HEK293 (cell line): Measurements from ENCODE around the gene PDP2.

Experiments
- CTCF ChIA-PET: fragments of 350-600 bp; formaldehyde crosslinking; extraction: SDS; loops from one replicate; lab custom pipeline; 2021; ENCODE audit warnings: antibody characterized with exemption; lab: Yijun Ruan, JAX
- POLR2A ChIA-PET: fragments of 300-600 bp; formaldehyde crosslinking; extraction: SDS; loops from one replicate; lab custom pipeline; 2020; ENCODE audit warnings: antibody characterized with exemption, inconsistent platforms; lab: Yijun Ruan, JAX
- H3K27ac ChIP-seq: fragments of 200-500 bp; sonication (Bioruptor generic); 2 replicates; pipeline ENCODE4 v1.5.1; 2014; ENCODE audit warnings: low read depth, low read length, control low read depth, inconsistent platforms; ENCODE audit errors: extremely low read depth
- H3K36me3 ChIP-seq, 2 experiments: fragments of 200-500 bp in 1 of 2; sonication (Bioruptor generic) in 1 of 2; 1 replicate in 1 of 2; 2 replicates in 1 of 2; pipeline ENCODE4 v1.5.1; 2014 to 2017; ENCODE audit warnings: inconsistent platforms in 2 of 2, low read length in 2 of 2; ENCODE audit not compliant: control insufficient read depth in 2 of 2, insufficient read depth in 1 of 2
- H3K4me1 ChIP-seq: fragments of 200-500 bp; sonication (Bioruptor generic); 2 replicates; pipeline ENCODE4 v1.5.1; 2014; ENCODE audit warnings: mild to moderate bottlenecking, low read length, inconsistent platforms; ENCODE audit not compliant: control insufficient read depth, insufficient read depth
- H3K4me3 ChIP-seq: 2 replicates; pipeline ENCODE4 v1.5.1; 2011; ENCODE audit warnings: low read depth, mild to moderate bottlenecking, control low read depth, low read length, moderate library complexity
- H3K9me3 ChIP-seq: fragments of 200-500 bp; sonication (Bioruptor generic); 2 replicates; pipeline ENCODE4 v1.5.1; 2014; ENCODE audit warnings: low read depth, low read length, inconsistent platforms; ENCODE audit not compliant: control insufficient read depth, insufficient read depth
- HOXC10 ChIP-seq: sonication (generic); formaldehyde crosslinking; IDR thresholded peaks from 2 replicates; pipeline ENCODE4 v1.8.1; 2023; ENCODE audit warnings: mild to moderate bottlenecking, missing genetic modification reagents
- REPIN1 ChIP-seq: fragments of 450-650 bp; formaldehyde crosslinking; IDR thresholded peaks from 2 replicates; pipeline ENCODE4 v1.5.1; 2017; ENCODE audit warnings: missing biosample characterization, missing genetic modification characterization, low read depth
- ZFHX2 ChIP-seq: fragments of 450-650 bp; formaldehyde crosslinking; conservative IDR thresholded peaks from 2 replicates; pipeline ENCODE4 v1.5.1; 2016; ENCODE audit warnings: missing biosample characterization, missing genetic modification characterization
- ZFP37 ChIP-seq: fragments of 450-650 bp; formaldehyde crosslinking; IDR thresholded peaks from 2 replicates; pipeline ENCODE4 v1.5.1; 2016; ENCODE audit warnings: missing biosample characterization, missing genetic modification characterization
- ZFP41 ChIP-seq: fragments of 450-650 bp; formaldehyde crosslinking; IDR thresholded peaks from 2 replicates; pipeline ENCODE4 v1.5.1; 2016; ENCODE audit warnings: missing biosample characterization, missing genetic modification characterization, borderline replicate concordance
- ZNF10 ChIP-seq: fragments of 450-650 bp; formaldehyde crosslinking; IDR thresholded peaks from 2 replicates; pipeline ENCODE4 v1.5.1; 2017; ENCODE audit warnings: missing biosample characterization, missing genetic modification characterization
- ZNF140 ChIP-seq: fragments of 450-650 bp; formaldehyde crosslinking; IDR thresholded peaks from 2 replicates; pipeline ENCODE4 v1.5.1; 2016; ENCODE audit warnings: missing biosample characterization, missing genetic modification characterization
- ZNF223 ChIP-seq: fragments of 450-650 bp; formaldehyde crosslinking; IDR thresholded peaks from 2 replicates; pipeline ENCODE4 v1.5.1; 2016; ENCODE audit warnings: missing biosample characterization, missing genetic modification characterization
- ZNF404 ChIP-seq: fragments of 450-650 bp; formaldehyde crosslinking; IDR thresholded peaks from 2 replicates; pipeline ENCODE4 v1.5.1; 2017; ENCODE audit warnings: missing biosample characterization, missing genetic modification characterization
- ZNF501 ChIP-seq: fragments of 450-650 bp; formaldehyde crosslinking; IDR thresholded peaks from 2 replicates; pipeline ENCODE4 v1.5.1; 2016; ENCODE audit warnings: missing biosample characterization, missing genetic modification characterization
- ZNF555 ChIP-seq: fragments of 450-650 bp; formaldehyde crosslinking; conservative IDR thresholded peaks from 2 replicates; pipeline ENCODE4 v1.5.1; 2017; ENCODE audit warnings: missing biosample characterization, mild to moderate bottlenecking, missing genetic modification characterization, inconsistent platforms
- ZNF585B ChIP-seq: fragments of 450-650 bp; formaldehyde crosslinking; IDR thresholded peaks from 2 replicates; pipeline ENCODE4 v1.5.1; 2016; ENCODE audit warnings: missing biosample characterization, missing genetic modification characterization
- ZNF624 ChIP-seq: fragments of 450-650 bp; formaldehyde crosslinking; IDR thresholded peaks from 2 replicates; pipeline ENCODE4 v1.5.1; 2017; ENCODE audit warnings: missing biosample characterization, missing genetic modification characterization
- ZNF707 ChIP-seq: fragments of 450-650 bp; formaldehyde crosslinking; IDR thresholded peaks from 2 replicates; pipeline ENCODE4 v1.5.1; 2016; ENCODE audit warnings: missing biosample characterization, missing genetic modification characterization
- ZXDB ChIP-seq: fragments of 450-650 bp; formaldehyde crosslinking; IDR thresholded peaks from 2 replicates; pipeline ENCODE4 v1.5.1; 2016; ENCODE audit warnings: missing biosample characterization, missing genetic modification characterization
- TF ChIP-seq, protein P1 (sequence below): fragments of 450-650 bp; formaldehyde crosslinking; IDR thresholded peaks from 2 replicates; pipeline ENCODE4 v1.5.1; 2016; ENCODE audit warnings: missing biosample characterization, missing genetic modification characterization
- TF ChIP-seq, protein P2 (sequence below): fragments of 450-650 bp; formaldehyde crosslinking; IDR thresholded peaks from 2 replicates; pipeline ENCODE4 v1.5.1; 2016; ENCODE audit warnings: missing biosample characterization, missing genetic modification characterization
- TF ChIP-seq, protein P3 (sequence below): fragments of 450-650 bp; formaldehyde crosslinking; IDR thresholded peaks from 2 replicates; pipeline ENCODE4 v1.5.1; 2016; ENCODE audit warnings: missing biosample characterization, missing genetic modification characterization
- TF ChIP-seq, protein P4 (sequence below): fragments of 450-650 bp; formaldehyde crosslinking; IDR thresholded peaks from 2 replicates; pipeline ENCODE4 v1.5.1; 2016; ENCODE audit warnings: missing biosample characterization, missing genetic modification characterization, low read depth
- TF ChIP-seq, protein P5 (sequence below): fragments of 450-650 bp; formaldehyde crosslinking; IDR thresholded peaks from 2 replicates; pipeline ENCODE4 v1.5.1; 2016; ENCODE audit warnings: missing biosample characterization, missing genetic modification characterization
- TF ChIP-seq, protein P6 (sequence below): fragments of 450-650 bp; formaldehyde crosslinking; IDR thresholded peaks from 2 replicates; pipeline ENCODE4 v1.5.1; 2016; ENCODE audit warnings: missing biosample characterization, missing genetic modification characterization

Gene PDP2

DNA sequence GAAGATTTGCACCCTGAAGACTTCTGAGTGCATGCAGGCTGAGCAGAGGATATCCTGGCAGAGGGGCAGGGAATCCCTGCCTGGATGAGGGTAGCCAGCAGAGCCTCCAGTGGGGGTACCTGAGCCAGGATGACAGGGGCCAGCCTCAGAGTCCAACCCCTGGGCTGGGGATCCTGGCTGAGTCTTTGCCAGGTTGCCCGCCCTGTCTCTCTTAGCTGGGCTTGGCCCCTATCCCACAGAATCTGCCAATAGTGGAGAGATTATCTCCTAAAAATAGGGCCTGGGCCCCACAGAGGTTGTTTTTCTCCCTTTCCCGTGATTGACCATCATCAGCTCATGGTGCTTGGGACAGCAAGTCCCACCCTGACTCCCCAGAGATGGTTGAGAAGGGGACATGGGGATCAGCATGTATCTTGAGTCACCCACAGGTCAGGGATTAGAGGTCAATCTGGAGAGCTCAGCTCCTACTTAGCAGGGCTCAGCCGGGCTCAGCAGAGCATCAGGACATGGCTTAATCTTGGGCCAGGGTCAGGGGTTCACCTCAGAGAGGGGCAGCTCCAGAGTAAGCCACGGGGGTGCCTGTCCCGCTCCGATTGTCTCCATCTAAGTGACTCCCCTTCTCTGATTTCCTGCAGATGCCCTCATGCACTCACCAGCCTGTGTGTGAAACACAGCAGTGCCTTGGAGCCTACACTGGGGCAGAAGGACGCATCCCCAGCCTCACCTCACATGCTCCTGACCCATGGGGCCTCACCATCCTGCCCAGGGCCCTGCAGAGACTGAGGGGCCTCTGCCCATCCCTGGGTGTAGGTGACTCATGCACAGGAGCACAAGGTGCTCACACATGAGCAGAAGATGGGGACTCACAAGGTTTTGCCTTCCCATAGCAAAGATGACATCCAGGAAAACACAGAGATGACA is 26.9 kb downstream of the PDP2 start:
- ChIA-PET POLR2A (interaction anchor here (0.7 to 1.8 kb wide), 3 partner anchors 12 to 54 kb away, joined by 3 to 5 read pairs (median 3); partner anchors contain the start of gene CES3), CTCF (interaction anchor here (0.6 to 17.9 kb wide), 5 partner anchors 12 to 76 kb away, joined by 3 to 268 read pairs (median 4); partner anchors contain the start of genes CDH16, NAE1 and RRAD)
- TF ChIP-seq ZNF140 (tag by site-specific recombination) (no peak), ZNF10 (tag by site-specific recombination) (no peak)
- TF ChIP-seq, protein P1, sequence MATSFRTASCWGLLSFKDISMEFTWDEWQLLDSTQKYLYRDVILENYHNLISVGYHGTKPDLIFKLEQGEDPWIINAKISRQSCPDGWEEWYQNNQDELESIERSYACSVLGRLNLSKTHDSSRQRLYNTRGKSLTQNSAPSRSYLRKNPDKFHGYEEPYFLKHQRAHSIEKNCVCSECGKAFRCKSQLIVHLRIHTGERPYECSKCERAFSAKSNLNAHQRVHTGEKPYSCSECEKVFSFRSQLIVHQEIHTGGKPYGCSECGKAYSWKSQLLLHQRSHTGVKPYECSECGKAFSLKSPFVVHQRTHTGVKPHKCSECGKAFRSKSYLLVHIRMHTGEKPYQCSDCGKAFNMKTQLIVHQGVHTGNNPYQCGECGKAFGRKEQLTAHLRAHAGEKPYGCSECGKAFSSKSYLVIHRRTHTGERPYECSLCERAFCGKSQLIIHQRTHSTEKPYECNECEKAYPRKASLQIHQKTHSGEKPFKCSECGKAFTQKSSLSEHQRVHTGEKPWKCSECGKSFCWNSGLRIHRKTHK (tag by site-specific recombination) = no peak

DNA sequence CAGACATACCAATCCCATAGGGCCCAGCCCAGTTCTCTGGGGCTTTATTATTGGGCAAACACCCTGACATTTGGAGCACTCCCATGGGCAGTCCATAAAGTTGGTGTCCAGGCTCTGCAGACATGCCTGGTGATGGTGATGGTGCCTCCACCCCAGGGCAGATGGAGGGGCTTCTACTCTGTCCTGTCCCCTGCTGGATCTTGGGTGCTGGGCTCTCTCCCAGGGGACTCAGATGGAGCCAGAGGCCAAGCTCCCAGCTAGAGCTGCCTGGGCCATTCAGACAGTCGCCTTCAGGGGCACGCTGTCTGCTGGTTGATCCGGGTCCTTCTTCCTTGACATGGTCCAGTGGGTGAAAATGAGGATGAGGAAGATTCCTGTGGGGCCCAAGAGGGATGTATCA is 27.8 kb downstream of the PDP2 start:
- H3K4me1 ChIP-seq = peaks cover 9% of the 10 kb centered on the region
- no peaks in the 10 kb centered on the region for H3K36me3 ChIP-seq
- H3K27ac ChIP-seq = no peak overlapping the region
- H3K4me3 ChIP-seq = no peak overlapping the region
- CTCF ChIA-PET = no interaction called here
- POLR2A ChIA-PET = interaction anchor here (1.6 kb wide), 1 partner anchor 22 kb away, joined by 3 read pairs; no protein-coding TSS in a partner anchor
- H3K9me3 ChIP-seq = no peaks in the 10 kb centered on the region
- TF ChIP-seq REPIN1 = no peak
- TF ChIP-seq HOXC10 (CRISPR knock-in tag) = no peak
- no peak for TF ChIP-seq ZXDB (tag by site-specific recombination)
- no peak for TF ChIP-seq ZNF140 (tag by site-specific recombination)
- TF ChIP-seq, protein P2, sequence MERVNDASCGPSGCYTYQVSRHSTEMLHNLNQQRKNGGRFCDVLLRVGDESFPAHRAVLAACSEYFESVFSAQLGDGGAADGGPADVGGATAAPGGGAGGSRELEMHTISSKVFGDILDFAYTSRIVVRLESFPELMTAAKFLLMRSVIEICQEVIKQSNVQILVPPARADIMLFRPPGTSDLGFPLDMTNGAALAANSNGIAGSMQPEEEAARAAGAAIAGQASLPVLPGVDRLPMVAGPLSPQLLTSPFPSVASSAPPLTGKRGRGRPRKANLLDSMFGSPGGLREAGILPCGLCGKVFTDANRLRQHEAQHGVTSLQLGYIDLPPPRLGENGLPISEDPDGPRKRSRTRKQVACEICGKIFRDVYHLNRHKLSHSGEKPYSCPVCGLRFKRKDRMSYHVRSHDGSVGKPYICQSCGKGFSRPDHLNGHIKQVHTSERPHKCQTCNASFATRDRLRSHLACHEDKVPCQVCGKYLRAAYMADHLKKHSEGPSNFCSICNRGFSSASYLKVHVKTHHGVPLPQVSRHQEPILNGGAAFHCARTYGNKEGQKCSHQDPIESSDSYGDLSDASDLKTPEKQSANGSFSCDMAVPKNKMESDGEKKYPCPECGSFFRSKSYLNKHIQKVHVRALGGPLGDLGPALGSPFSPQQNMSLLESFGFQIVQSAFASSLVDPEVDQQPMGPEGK (tag by site-specific recombination) = no peak
- TF ChIP-seq ZNF707 (tag by site-specific recombination) = no peak
- TF ChIP-seq ZNF624 (tag by site-specific recombination) = no peak
- TF ChIP-seq, protein P3, sequence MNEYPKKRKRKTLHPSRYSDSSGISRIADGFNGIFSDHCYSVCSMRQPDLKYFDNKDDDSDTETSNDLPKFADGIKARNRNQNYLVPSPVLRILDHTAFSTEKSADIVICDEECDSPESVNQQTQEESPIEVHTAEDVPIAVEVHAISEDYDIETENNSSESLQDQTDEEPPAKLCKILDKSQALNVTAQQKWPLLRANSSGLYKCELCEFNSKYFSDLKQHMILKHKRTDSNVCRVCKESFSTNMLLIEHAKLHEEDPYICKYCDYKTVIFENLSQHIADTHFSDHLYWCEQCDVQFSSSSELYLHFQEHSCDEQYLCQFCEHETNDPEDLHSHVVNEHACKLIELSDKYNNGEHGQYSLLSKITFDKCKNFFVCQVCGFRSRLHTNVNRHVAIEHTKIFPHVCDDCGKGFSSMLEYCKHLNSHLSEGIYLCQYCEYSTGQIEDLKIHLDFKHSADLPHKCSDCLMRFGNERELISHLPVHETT (tag by site-specific recombination) = no peak
- no peak for TF ChIP-seq ZFP37 (tag by site-specific recombination)
- TF ChIP-seq ZNF555 = no peak
- TF ChIP-seq ZNF501 (tag by site-specific recombination) = no peak
- TF ChIP-seq, protein P4, sequence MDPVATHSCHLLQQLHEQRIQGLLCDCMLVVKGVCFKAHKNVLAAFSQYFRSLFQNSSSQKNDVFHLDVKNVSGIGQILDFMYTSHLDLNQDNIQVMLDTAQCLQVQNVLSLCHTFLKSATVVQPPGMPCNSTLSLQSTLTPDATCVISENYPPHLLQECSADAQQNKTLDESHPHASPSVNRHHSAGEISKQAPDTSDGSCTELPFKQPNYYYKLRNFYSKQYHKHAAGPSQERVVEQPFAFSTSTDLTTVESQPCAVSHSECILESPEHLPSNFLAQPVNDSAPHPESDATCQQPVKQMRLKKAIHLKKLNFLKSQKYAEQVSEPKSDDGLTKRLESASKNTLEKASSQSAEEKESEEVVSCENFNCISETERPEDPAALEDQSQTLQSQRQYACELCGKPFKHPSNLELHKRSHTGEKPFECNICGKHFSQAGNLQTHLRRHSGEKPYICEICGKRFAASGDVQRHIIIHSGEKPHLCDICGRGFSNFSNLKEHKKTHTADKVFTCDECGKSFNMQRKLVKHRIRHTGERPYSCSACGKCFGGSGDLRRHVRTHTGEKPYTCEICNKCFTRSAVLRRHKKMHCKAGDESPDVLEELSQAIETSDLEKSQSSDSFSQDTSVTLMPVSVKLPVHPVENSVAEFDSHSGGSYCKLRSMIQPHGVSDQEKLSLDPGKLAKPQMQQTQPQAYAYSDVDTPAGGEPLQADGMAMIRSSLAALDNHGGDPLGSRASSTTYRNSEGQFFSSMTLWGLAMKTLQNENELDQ (tag by site-specific recombination) = no peak
- TF ChIP-seq, protein P5, sequence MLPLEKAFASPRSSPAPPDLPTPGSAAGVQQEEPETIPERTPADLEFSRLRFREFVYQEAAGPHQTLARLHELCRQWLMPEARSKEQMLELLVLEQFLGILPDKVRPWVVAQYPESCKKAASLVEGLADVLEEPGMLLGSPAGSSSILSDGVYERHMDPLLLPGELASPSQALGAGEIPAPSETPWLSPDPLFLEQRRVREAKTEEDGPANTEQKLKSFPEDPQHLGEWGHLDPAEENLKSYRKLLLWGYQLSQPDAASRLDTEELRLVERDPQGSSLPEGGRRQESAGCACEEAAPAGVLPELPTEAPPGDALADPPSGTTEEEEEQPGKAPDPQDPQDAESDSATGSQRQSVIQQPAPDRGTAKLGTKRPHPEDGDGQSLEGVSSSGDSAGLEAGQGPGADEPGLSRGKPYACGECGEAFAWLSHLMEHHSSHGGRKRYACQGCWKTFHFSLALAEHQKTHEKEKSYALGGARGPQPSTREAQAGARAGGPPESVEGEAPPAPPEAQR = no peak
- TF ChIP-seq ZNF223 (tag by site-specific recombination) = no peak
- no peak for TF ChIP-seq ZNF585B (tag by site-specific recombination)
- no peak for TF ChIP-seq ZFHX2 (tag by site-specific recombination)
- no peak for TF ChIP-seq ZNF404 (tag by site-specific recombination)
- TF ChIP-seq ZFP41 (tag by site-specific recombination) = no peak
- TF ChIP-seq, protein P6, sequence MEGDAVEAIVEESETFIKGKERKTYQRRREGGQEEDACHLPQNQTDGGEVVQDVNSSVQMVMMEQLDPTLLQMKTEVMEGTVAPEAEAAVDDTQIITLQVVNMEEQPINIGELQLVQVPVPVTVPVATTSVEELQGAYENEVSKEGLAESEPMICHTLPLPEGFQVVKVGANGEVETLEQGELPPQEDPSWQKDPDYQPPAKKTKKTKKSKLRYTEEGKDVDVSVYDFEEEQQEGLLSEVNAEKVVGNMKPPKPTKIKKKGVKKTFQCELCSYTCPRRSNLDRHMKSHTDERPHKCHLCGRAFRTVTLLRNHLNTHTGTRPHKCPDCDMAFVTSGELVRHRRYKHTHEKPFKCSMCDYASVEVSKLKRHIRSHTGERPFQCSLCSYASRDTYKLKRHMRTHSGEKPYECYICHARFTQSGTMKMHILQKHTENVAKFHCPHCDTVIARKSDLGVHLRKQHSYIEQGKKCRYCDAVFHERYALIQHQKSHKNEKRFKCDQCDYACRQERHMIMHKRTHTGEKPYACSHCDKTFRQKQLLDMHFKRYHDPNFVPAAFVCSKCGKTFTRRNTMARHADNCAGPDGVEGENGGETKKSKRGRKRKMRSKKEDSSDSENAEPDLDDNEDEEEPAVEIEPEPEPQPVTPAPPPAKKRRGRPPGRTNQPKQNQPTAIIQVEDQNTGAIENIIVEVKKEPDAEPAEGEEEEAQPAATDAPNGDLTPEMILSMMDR (tag by site-specific recombination) = no peak

More for the DNA sequence above, 26.9 kb downstream of the PDP2 start:
- H3K4me1 ChIP-seq = peaks cover 9% of the 10 kb centered on the region
- no peaks in the 10 kb centered on the region for H3K36me3 ChIP-seq
- no peak overlapping the region for H3K27ac ChIP-seq
- no peaks in the 10 kb centered on the region for H3K9me3 ChIP-seq
- no peak overlapping the region for H3K4me3 ChIP-seq
